Activated CD4-positive, alpha-beta T cell treated with anti-CD3 and anti-CD28 coated beads, Interleukin-2, amount 50 U/mL, for 4 hours (primary cell): ENCODE results near the gene ESRRA.
"Not testable (repeated sequence)": the region's sequence is repeated elsewhere in the genome, so short reads cannot be mapped to it uniquely, and the experiment has no call there.

Experiments used
- DNase-seq, 2 experiments: peaks; one replicate each; pipeline ENCODE4 v3.0.0-alpha.2; 2020

ESRRA gene

GRCh38 chr11:64292460-64293254 lies 12.7 kb upstream of the ESRRA start:
- DNase-seq = no peak

- no peak for DNase-seq
These were observed 10.6 kb upstream of the ESRRA start for GRCh38 chr11:64294774-64295173.

GRCh38 chr11:64295760-64296159 lies 9.6 kb upstream of the ESRRA start:
- DNase-seq = no peak

- no peak for DNase-seq
These were observed 9.1 kb upstream of the ESRRA start for GRCh38 chr11:64296236-64296635.

- DNase-seq = no peak
These were observed 8.3 kb upstream of the ESRRA start for GRCh38 chr11:64296830-64297698.

GRCh38 chr11:64297699-64298358 lies 7.5 kb upstream of the ESRRA start:
- DNase-seq = no peak

- DNase-seq = no peak
These were observed 6.1 kb upstream of the ESRRA start for GRCh38 chr11:64298966-64299846.

GRCh38 chr11:64299847-64300648 lies 5.3 kb upstream of the ESRRA start, which contains the start of gene CATSPERZ:
TSS of gene CATSPERZ (plus strand) at chr11:64300358. CDS start at chr11:64300411, 53 bp downstream.
- DNase-seq = no peak

GRCh38 chr11:64303109-64304031 lies 2.0 kb upstream of the ESRRA start:
- no peak for DNase-seq

GRCh38 chr11:64304032-64304315 lies 1.4 kb upstream of the ESRRA start:
- no peak for DNase-seq

- peak; percentile 94 to 97 for DNase-seq
These were observed 830 bp upstream of the ESRRA start for GRCh38 chr11:64304316-64305072.

GRCh38 chr11:64305691-64306562 lies 603 bp downstream of the ESRRA start:
- DNase-seq = peak; percentile 64 to 72

GRCh38 chr11:64306563-64306875 lies 1.2 kb downstream of the ESRRA start:
- DNase-seq = no peak

- no peak for DNase-seq
These were observed 1.7 kb downstream of the ESRRA start for GRCh38 chr11:64306876-64307622.

- DNase-seq = not testable (repeated sequence)
These were observed 2.5 kb downstream of the ESRRA start for GRCh38 chr11:64307795-64308194.

- DNase-seq = no peak
These were observed 7.6 kb downstream of the ESRRA start for GRCh38 chr11:64312947-64313346.

GRCh38 chr11:64313491-64314145 lies 8.3 kb downstream of the ESRRA start:
- DNase-seq = no peak
